ENCODE results near the gene PFKFB4. TPM values are rescaled to one million over a fixed set of nuclear protein-coding genes. Genes with fewer than 3 reads are reported as not detected.
"Not testable (repeated sequence)": the region's sequence is repeated elsewhere in the genome, so short reads cannot be mapped to it uniquely, and the experiment has no call there.

Gene PFKFB4
- total RNA-seq, 1 experiment from 2014 or later = 20.3 TPM

DNA sequence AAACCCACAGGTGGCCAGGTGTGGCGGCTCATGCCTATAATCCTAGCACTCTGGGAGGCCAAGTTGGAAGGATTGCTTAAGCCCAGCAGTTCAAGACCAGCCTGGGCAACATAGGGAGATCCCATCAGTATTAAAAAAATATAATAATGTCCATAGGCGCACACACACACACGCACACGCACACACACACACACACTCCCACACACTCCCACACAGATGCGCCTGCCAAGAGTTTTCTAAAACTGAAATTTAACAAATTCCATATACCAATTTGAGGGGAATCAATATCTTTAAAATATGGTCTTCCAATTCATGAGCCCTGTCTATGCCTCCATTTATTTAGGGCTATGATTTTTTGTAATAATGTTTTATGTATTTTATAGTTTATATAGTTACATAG is 69.7 kb downstream of the PFKFB4 start:
- DNase-seq (ENCODE audit: low read depth, low spot score) (no peak), ATAC-seq (no peak)
- intact Hi-C loops (cut with micrococcal nuclease) = no loop called here
- Histone ChIP-seq H3K4me2 (ENCODE audit: low read length) (no peak overlapping the region), H3K27me3 (ENCODE audit: insufficient read depth, low read length) (no peaks in the 10 kb centered on the region), H3K4me3 (replicated peaks in 1 of 2; ENCODE audit: low read depth in 1 of 2, low read length in 2 of 2) (no peak overlapping the region), H3K9me3 (ENCODE audit: control insufficient read depth in 1 of 2, insufficient read depth in 1 of 2, low read depth in 1 of 2, low read length in 2 of 2) (no peaks in the 10 kb centered on the region), H2AFZ (ENCODE audit: low read depth, low read length, poor library complexity, severe bottlenecking) (no peak overlapping the region), H3K79me2 (ENCODE audit: insufficient read depth, low read length) (no peaks in the 10 kb centered on the region), H3K4me1 (ENCODE audit: control insufficient read depth in 1 of 2, insufficient read depth in 2 of 2, low read length in 2 of 2) (no peaks in the 10 kb centered on the region), H3K9ac (ENCODE audit: low read length) (no peak overlapping the region), H3K36me3 (ENCODE audit: control insufficient read depth in 1 of 2, insufficient read depth in 2 of 2, low read length in 2 of 2) (no peaks in the 10 kb centered on the region), H4K20me1 (ENCODE audit: insufficient read depth) (no peaks in the 10 kb centered on the region), H3K9me2 (ENCODE audit: insufficient read depth) (no peaks in the 10 kb centered on the region), H3K27ac (ENCODE audit: low read depth, low read length) (no peak overlapping the region)
- CTCF ChIA-PET = interaction anchor here (1.2 kb wide), 1 partner anchor 62 kb away, joined by 3 read pairs; no protein-coding TSS in a partner anchor
- BruUV-seq (replicated peaks) = no TSS peak
- RAD21 ChIA-PET (ENCODE audit: low non-redundant PET in 1 of 2, low total read pairs in 2 of 2, uncharacterized antibody in 2 of 2, unreplicated experiment in 2 of 2) = no interaction called here
- POLR2A ChIA-PET = no interaction called here
- TF ChIP-seq CBX3 (IDR thresholded peaks at IDR 0.05; ENCODE audit: low read depth) (no peak), YY1 (IDR thresholded peaks at IDR 0.05; ENCODE audit: extremely low read depth, insufficient replicate concordance, low read depth, low read length) (no peak), ZFX (IDR thresholded peaks at IDR 0.05) (no peak), ZNF274 (IDR thresholded peaks at IDR 0.05; ENCODE audit: low read depth, low read length) (no peak), EGR1 (IDR thresholded peaks at IDR 0.05; ENCODE audit: low read depth) (no peak), CEBPB (IDR thresholded peaks at IDR 0.05; ENCODE audit: low read depth) (no peak)
- TF ChIP-seq, protein P1, sequence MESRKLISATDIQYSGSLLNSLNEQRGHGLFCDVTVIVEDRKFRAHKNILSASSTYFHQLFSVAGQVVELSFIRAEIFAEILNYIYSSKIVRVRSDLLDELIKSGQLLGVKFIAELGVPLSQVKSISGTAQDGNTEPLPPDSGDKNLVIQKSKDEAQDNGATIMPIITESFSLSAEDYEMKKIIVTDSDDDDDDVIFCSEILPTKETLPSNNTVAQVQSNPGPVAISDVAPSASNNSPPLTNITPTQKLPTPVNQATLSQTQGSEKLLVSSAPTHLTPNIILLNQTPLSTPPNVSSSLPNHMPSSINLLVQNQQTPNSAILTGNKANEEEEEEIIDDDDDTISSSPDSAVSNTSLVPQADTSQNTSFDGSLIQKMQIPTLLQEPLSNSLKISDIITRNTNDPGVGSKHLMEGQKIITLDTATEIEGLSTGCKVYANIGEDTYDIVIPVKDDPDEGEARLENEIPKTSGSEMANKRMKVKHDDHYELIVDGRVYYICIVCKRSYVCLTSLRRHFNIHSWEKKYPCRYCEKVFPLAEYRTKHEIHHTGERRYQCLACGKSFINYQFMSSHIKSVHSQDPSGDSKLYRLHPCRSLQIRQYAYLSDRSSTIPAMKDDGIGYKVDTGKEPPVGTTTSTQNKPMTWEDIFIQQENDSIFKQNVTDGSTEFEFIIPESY (IDR thresholded peaks at IDR 0.05; ENCODE audit: extremely low read depth, insufficient replicate concordance, low read length) = no peak
- TF ChIP-seq, protein P2, sequence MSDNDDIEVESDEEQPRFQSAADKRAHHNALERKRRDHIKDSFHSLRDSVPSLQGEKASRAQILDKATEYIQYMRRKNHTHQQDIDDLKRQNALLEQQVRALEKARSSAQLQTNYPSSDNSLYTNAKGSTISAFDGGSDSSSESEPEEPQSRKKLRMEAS (IDR thresholded peaks at IDR 0.05) = no peak

GRCh38 chr3:48482822-48483221 is 73.8 kb downstream of the PFKFB4 start:
- H3K4me1 ChIP-seq (ENCODE audit: control insufficient read depth in 1 of 2, insufficient read depth in 2 of 2, low read length in 2 of 2); H3K79me2 ChIP-seq (ENCODE audit: insufficient read depth, low read length); H3K27ac ChIP-seq (ENCODE audit: low read depth, low read length); H4K20me1 ChIP-seq (ENCODE audit: insufficient read depth); ATAC-seq; H3K4me2 ChIP-seq (ENCODE audit: low read length); H3K9me2 ChIP-seq (ENCODE audit: insufficient read depth); POLR2A ChIA-PET; BruUV-seq (replicated peaks); RAD21 ChIA-PET (ENCODE audit: low non-redundant PET in 1 of 2, low total read pairs in 2 of 2, uncharacterized antibody in 2 of 2, unreplicated experiment in 2 of 2); H3K27me3 ChIP-seq (ENCODE audit: insufficient read depth, low read length); DNase-seq (ENCODE audit: low read depth, low spot score); H3K9ac ChIP-seq (ENCODE audit: low read length); H3K4me3 ChIP-seq (replicated peaks in 1 of 2; ENCODE audit: low read depth in 1 of 2, low read length in 2 of 2); H3K9me3 ChIP-seq (ENCODE audit: control insufficient read depth in 1 of 2, insufficient read depth in 1 of 2, low read depth in 1 of 2, low read length in 2 of 2); H2AFZ ChIP-seq (ENCODE audit: low read depth, low read length, poor library complexity, severe bottlenecking); intact Hi-C loops (cut with micrococcal nuclease); H3K36me3 ChIP-seq (ENCODE audit: control insufficient read depth in 1 of 2, insufficient read depth in 2 of 2, low read length in 2 of 2): not testable (repeated sequence)
- CTCF ChIA-PET = interaction anchor here (1.0 kb wide), 1 partner anchor 9 kb away, joined by 3 read pairs; no protein-coding TSS in a partner anchor

DNA sequence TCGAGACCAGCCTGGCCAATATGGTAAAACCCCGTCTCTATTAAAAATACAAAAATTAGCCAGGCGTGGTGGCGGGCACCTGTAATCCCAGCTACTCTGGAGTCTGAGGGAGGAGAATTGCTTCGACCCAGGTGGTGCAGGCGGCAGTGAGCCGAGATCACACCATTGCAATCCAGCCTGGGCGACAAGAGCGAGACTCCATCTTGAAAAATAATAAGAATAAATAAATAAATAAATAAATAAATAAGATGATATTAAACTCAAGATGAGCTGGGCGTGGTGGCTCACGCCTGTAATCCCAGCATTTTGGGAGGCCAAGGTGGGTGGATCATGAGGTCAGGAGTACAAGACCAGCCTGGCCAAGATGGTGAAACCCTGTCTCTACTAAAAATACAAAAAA is 75.7 kb downstream of the PFKFB4 start:
- H3K4me3 ChIP-seq (replicated peaks in 1 of 2; ENCODE audit: low read depth in 1 of 2, low read length in 2 of 2); intact Hi-C loops (cut with micrococcal nuclease); DNase-seq (ENCODE audit: low read depth, low spot score); H4K20me1 ChIP-seq (ENCODE audit: insufficient read depth); RAD21 ChIA-PET (ENCODE audit: low non-redundant PET in 1 of 2, low total read pairs in 2 of 2, uncharacterized antibody in 2 of 2, unreplicated experiment in 2 of 2); H3K4me1 ChIP-seq (ENCODE audit: control insufficient read depth in 1 of 2, insufficient read depth in 2 of 2, low read length in 2 of 2); CTCF ChIA-PET; H3K79me2 ChIP-seq (ENCODE audit: insufficient read depth, low read length); H3K9me2 ChIP-seq (ENCODE audit: insufficient read depth); H3K27me3 ChIP-seq (ENCODE audit: insufficient read depth, low read length); H2AFZ ChIP-seq (ENCODE audit: low read depth, low read length, poor library complexity, severe bottlenecking); H3K9me3 ChIP-seq (ENCODE audit: control insufficient read depth in 1 of 2, insufficient read depth in 1 of 2, low read depth in 1 of 2, low read length in 2 of 2); H3K4me2 ChIP-seq (ENCODE audit: low read length); ATAC-seq; H3K36me3 ChIP-seq (ENCODE audit: control insufficient read depth in 1 of 2, insufficient read depth in 2 of 2, low read length in 2 of 2); BruUV-seq (replicated peaks); H3K9ac ChIP-seq (ENCODE audit: low read length); POLR2A ChIA-PET; H3K27ac ChIP-seq (ENCODE audit: low read depth, low read length): not testable (repeated sequence)
